Heart left ventricle (tissue), 13 donors: ENCODE data around the gene CAMP.

Experiments
- POLR2A ChIP-seq, 2 donors: fragments of 450-650 bp; IDR thresholded peaks; one replicate each; pipeline ENCODE4 v1.6.1; 2017; ENCODE audit warnings: antibody characterized with exemption in 2 of 2, mild to moderate bottlenecking in 2 of 2, moderate library complexity in 2 of 2
- TF ChIP-seq, protein P1 (sequence below), 12 donors: fragments of 200-600 bp; sonication (generic) in 4 of 12; IDR thresholded peaks; one replicate each; pipeline versions ENCODE4 v1.5.0 to v1.8.0; 2018 to 2022; ENCODE audit warnings: antibody characterized with exemption in 12 of 12, mild to moderate bottlenecking in 5 of 12
- donor health status: ischemic (EF 13 %, LVEDD 7.1; RV severe dilation, severe dysfunction).
- donor health status: DM: no; HTN: yes; CAD: no.
- donor health status: DM: no; HTN: no; CAD: no.
- donor health status: ischemic (EF 25% LVEDD 6.9; RV normal size, moderate dysfunction).
- donor health status: ischemic (EF 25% LVEDD 5.7; RV mildly dilated, moderate dysfunction).
- donor health status: ischemic (EF 35%, LVEDD 5.7; RV mildly dilated, moderate dysfunction).
- donor health status: nonischemic (EF 11% LVEDD 7.7; RV severe dilation, severe dysfunction).
- donor health status: DM: yes; HTN: yes; CAD: no.
- donor health status: PGD.
- donor health status: ischemic (EF 29% LVEDD 5.4; RV normal size, mild dysfunction).
- donor health status: nonischemic (EF 23%, LVEDD 6.1; RV moderate dilation, normal function).

GRCh38 chr3:48245136-48245535, 21.8 kb downstream of the CAMP start:
- TF ChIP-seq, protein P1, sequence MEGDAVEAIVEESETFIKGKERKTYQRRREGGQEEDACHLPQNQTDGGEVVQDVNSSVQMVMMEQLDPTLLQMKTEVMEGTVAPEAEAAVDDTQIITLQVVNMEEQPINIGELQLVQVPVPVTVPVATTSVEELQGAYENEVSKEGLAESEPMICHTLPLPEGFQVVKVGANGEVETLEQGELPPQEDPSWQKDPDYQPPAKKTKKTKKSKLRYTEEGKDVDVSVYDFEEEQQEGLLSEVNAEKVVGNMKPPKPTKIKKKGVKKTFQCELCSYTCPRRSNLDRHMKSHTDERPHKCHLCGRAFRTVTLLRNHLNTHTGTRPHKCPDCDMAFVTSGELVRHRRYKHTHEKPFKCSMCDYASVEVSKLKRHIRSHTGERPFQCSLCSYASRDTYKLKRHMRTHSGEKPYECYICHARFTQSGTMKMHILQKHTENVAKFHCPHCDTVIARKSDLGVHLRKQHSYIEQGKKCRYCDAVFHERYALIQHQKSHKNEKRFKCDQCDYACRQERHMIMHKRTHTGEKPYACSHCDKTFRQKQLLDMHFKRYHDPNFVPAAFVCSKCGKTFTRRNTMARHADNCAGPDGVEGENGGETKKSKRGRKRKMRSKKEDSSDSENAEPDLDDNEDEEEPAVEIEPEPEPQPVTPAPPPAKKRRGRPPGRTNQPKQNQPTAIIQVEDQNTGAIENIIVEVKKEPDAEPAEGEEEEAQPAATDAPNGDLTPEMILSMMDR (IDR thresholded peaks at IDR 0.05) = no peak
- no peak for TF ChIP-seq POLR2A (IDR thresholded peaks at IDR 0.05)
